Measurements from ENCODE around the gene INTS15.

The INTS15 gene

GRCh38 chr7:6547400-6547799 is 42.4 kb upstream of the INTS15 start:
- ATAC-seq (ENCODE audit: low read depth) (no peak), DNase-seq (ENCODE audit: low spot score) (no peak)
- no peaks in the 10 kb centered on the region for H3K9me3 ChIP-seq (ENCODE audit: severe bottlenecking)
- H3K27me3 ChIP-seq (ENCODE audit: insufficient read depth, poor library complexity, severe bottlenecking), result no peaks in the 10 kb centered on the region
- no peaks in the 10 kb centered on the region for H3K36me3 ChIP-seq (ENCODE audit: low read depth)
- no peak for TF ChIP-seq CTCF (IDR thresholded peaks at IDR 0.05; ENCODE audit: poor library complexity, severe bottlenecking)
- H3K4me3 ChIP-seq (ENCODE audit: severe bottlenecking), result no peak overlapping the region
- H3K27ac ChIP-seq (ENCODE audit: poor library complexity, severe bottlenecking), result no peak overlapping the region
- no peaks in the 10 kb centered on the region for H3K4me1 ChIP-seq (ENCODE audit: insufficient read depth, poor library complexity, severe bottlenecking)

GRCh38 chr7:6551016-6551511 is 38.8 kb upstream of the INTS15 start, which contains the start of gene GRID2IP:
TSS of gene GRID2IP (minus strand) at chr7:6551461. CDS start at chr7:6551436, 25 bp downstream.
- ATAC-seq (ENCODE audit: low read depth) (no peak), DNase-seq (ENCODE audit: low spot score) (no peak)
- no peaks in the 10 kb centered on the region for H3K9me3 ChIP-seq (ENCODE audit: severe bottlenecking)
- H3K36me3 ChIP-seq (ENCODE audit: low read depth), result no peaks in the 10 kb centered on the region
- no peak within 1 kb of the TSS for H3K27ac ChIP-seq (ENCODE audit: poor library complexity, severe bottlenecking)
- no peak within 1 kb of the TSS for H3K4me3 ChIP-seq (ENCODE audit: severe bottlenecking)
- H3K4me1 ChIP-seq (ENCODE audit: insufficient read depth, poor library complexity, severe bottlenecking), result no peaks in the 10 kb centered on the region
- no peaks in the 10 kb centered on the region for H3K27me3 ChIP-seq (ENCODE audit: insufficient read depth, poor library complexity, severe bottlenecking)
- no peak for TF ChIP-seq CTCF (IDR thresholded peaks at IDR 0.05; ENCODE audit: poor library complexity, severe bottlenecking)

GRCh38 chr7:6553448-6554044 is 36.3 kb upstream of the INTS15 start:
- Histone ChIP-seq H3K36me3 (ENCODE audit: low read depth) (no peaks in the 10 kb centered on the region), H3K4me1 (ENCODE audit: insufficient read depth, poor library complexity, severe bottlenecking) (no peaks in the 10 kb centered on the region), H3K27ac (ENCODE audit: poor library complexity, severe bottlenecking) (no peak overlapping the region), H3K9me3 (ENCODE audit: severe bottlenecking) (no peaks in the 10 kb centered on the region), H3K4me3 (ENCODE audit: severe bottlenecking) (no peak overlapping the region), H3K27me3 (ENCODE audit: insufficient read depth, poor library complexity, severe bottlenecking) (no peaks in the 10 kb centered on the region)
- DNase-seq (ENCODE audit: low spot score), result no peak
- ATAC-seq (ENCODE audit: low read depth), result no peak
- no peak for TF ChIP-seq CTCF (IDR thresholded peaks at IDR 0.05; ENCODE audit: poor library complexity, severe bottlenecking)

- H3K4me1 ChIP-seq (ENCODE audit: insufficient read depth, poor library complexity, severe bottlenecking), result no peaks in the 10 kb centered on the region
- ATAC-seq (ENCODE audit: low read depth) (no peak), DNase-seq (ENCODE audit: low spot score) (no peak)
- H3K27ac ChIP-seq (ENCODE audit: poor library complexity, severe bottlenecking), result no peak overlapping the region
- no peak overlapping the region for H3K4me3 ChIP-seq (ENCODE audit: severe bottlenecking)
- H3K27me3 ChIP-seq (ENCODE audit: insufficient read depth, poor library complexity, severe bottlenecking), result no peaks in the 10 kb centered on the region
- TF ChIP-seq CTCF (IDR thresholded peaks at IDR 0.05; ENCODE audit: poor library complexity, severe bottlenecking), result no peak
- H3K36me3 ChIP-seq (ENCODE audit: low read depth), result no peaks in the 10 kb centered on the region
- no peaks in the 10 kb centered on the region for H3K9me3 ChIP-seq (ENCODE audit: severe bottlenecking)
Measured at GRCh38 chr7:6554848-6555247, 35.0 kb upstream of the INTS15 start.

GRCh38 chr7:6556196-6556595 is 33.6 kb upstream of the INTS15 start:
- Histone ChIP-seq H3K4me1 (ENCODE audit: insufficient read depth, poor library complexity, severe bottlenecking) (no peaks in the 10 kb centered on the region), H3K9me3 (ENCODE audit: severe bottlenecking) (no peaks in the 10 kb centered on the region), H3K27me3 (ENCODE audit: insufficient read depth, poor library complexity, severe bottlenecking) (no peaks in the 10 kb centered on the region), H3K36me3 (ENCODE audit: low read depth) (no peaks in the 10 kb centered on the region), H3K4me3 (ENCODE audit: severe bottlenecking) (no peak overlapping the region), H3K27ac (ENCODE audit: poor library complexity, severe bottlenecking) (no peak overlapping the region)
- TF ChIP-seq CTCF (IDR thresholded peaks at IDR 0.05; ENCODE audit: poor library complexity, severe bottlenecking), result peak; percentile 14
- ATAC-seq (ENCODE audit: low read depth) (0 out of 3 replicates have a peak, but pooled peaks have one; percentile 14), DNase-seq (ENCODE audit: low spot score) (no peak)

Measured in RWPE2 (cell line).